HCT116 (cell line): ENCODE results near the gene FGF18. TPM values are rescaled to one million over a fixed set of nuclear protein-coding genes. Genes with fewer than 3 reads are reported as not detected.

Experiments
- ATAC-seq: fragments of 200-7000 bp; cut with Tn5 transposase; 2 replicates; pipeline ENCODE4 v1.9.1; 2020; ENCODE audit warnings: mild to moderate bottlenecking, moderate library complexity
- BruUV-seq: library from RNA; stranded (reverse); fragments of 400-500 nt; replicated peaks from 2 replicates; lab custom pipeline; 2021; lab: Mats Ljungman, UMichigan
- CTCF ChIA-PET: fragments of 300-600 bp; sonication (Branson Sonifier 250); formaldehyde crosslinking; loops from one replicate; lab custom pipeline; 2021; ENCODE audit warnings: antibody characterized with exemption; lab: Charles Lee
- POLR2A ChIA-PET: fragments of 300-600, 350-600 bp; sonication (Branson Sonifier 250); formaldehyde crosslinking; loops from one replicate; lab custom pipeline; 2021; ENCODE audit warnings: antibody characterized with exemption; lab: Charles Lee
- RAD21 ChIA-PET, 2 experiments: fragments of 300-600 bp; sonication (Branson Sonifier 250); formaldehyde crosslinking; loops; one replicate each; lab custom pipeline; 2023; ENCODE audit warnings: low total read pairs in 2 of 2; ENCODE audit not compliant: uncharacterized antibody in 2 of 2, unreplicated experiment in 2 of 2, low non-redundant PET in 1 of 2; lab: Charles Lee
- DNase-seq: peaks from one replicate; pipeline ENCODE4 v3.0.0-alpha.2; 2010; ENCODE audit warnings: low read depth, low spot score
- H2AFZ ChIP-seq: fragments of 200-600 bp; shearing (Covaris generic), sonication (generic); 2 replicates; pipeline ENCODE4 v1.6.1; 2017; ENCODE audit warnings: low read depth, mixed run types, mixed read lengths, antibody characterized with exemption, low read length; ENCODE audit not compliant: poor library complexity, severe bottlenecking
- H3K27ac ChIP-seq: 2 replicates; pipeline ENCODE4 v1.5.1; 2012; ENCODE audit warnings: low read depth, low read length
- H3K27me3 ChIP-seq: fragments of 200-600 bp; sonication (generic); 2 replicates; pipeline ENCODE4 v1.6.1; 2016; ENCODE audit warnings: mixed run types, low read length, mixed read lengths; ENCODE audit not compliant: insufficient read depth
- H3K36me3 ChIP-seq, 2 experiments: fragments of 200-500 bp in 1 of 2; fragments of 200-600 bp in 1 of 2; sonication (Bioruptor generic) in 1 of 2; sonication (generic) in 1 of 2; 2 replicates each; pipeline versions ENCODE4 v1.5.1 to v1.6.1; 2014 to 2016; ENCODE audit warnings: low read length in 2 of 2, inconsistent platforms in 1 of 2, mixed read lengths in 1 of 2, mixed run types in 1 of 2; ENCODE audit not compliant: insufficient read depth in 2 of 2, control insufficient read depth in 1 of 2
- H3K4me1 ChIP-seq, 2 experiments: fragments of 200-600 bp in 1 of 2; sonication (generic) in 1 of 2; 2 replicates each; pipeline versions ENCODE4 v1.5.1 to v1.6.1; 2012 to 2017; ENCODE audit warnings: low read length in 2 of 2, inconsistent platforms in 1 of 2, mild to moderate bottlenecking in 1 of 2, mixed read lengths in 1 of 2, mixed run types in 1 of 2, moderate library complexity in 1 of 2; ENCODE audit not compliant: insufficient read depth in 2 of 2, control insufficient read depth in 1 of 2
- H3K4me2 ChIP-seq: fragments of 200-600 bp; sonication (generic); 2 replicates; pipeline ENCODE4 v1.6.1; 2017; ENCODE audit warnings: mixed run types, low read length, mixed read lengths
- H3K4me3 ChIP-seq, 2 experiments: fragments of 200-600 bp in 1 of 2; sonication (generic) in 1 of 2; replicated peaks in 1 of 2; 2 replicates each; pipeline ENCODE4 v1.5.1; 2011 to 2016; ENCODE audit warnings: low read length in 2 of 2, control low read depth in 1 of 2, low read depth in 1 of 2, mild to moderate bottlenecking in 1 of 2, mixed read lengths in 1 of 2, mixed run types in 1 of 2
- H3K79me2 ChIP-seq: fragments of 200-600 bp; sonication (generic); 2 replicates; pipeline ENCODE4 v1.6.1; 2017; ENCODE audit warnings: mild to moderate bottlenecking, mixed run types, low read length, moderate library complexity, mixed read lengths; ENCODE audit not compliant: insufficient read depth
- H3K9ac ChIP-seq: fragments of 200-600 bp; sonication (generic); 2 replicates; pipeline ENCODE4 v1.6.1; 2016; ENCODE audit warnings: low read length, mixed read lengths
- H3K9me2 ChIP-seq: fragments of 200-600 bp; sonication (generic), shearing (Covaris generic); 2 replicates; pipeline ENCODE4 v1.6.1; 2017; ENCODE audit warnings: mixed run types, mild to moderate bottlenecking, moderate library complexity; ENCODE audit not compliant: insufficient read depth
- H3K9me3 ChIP-seq, 2 experiments: fragments of 200-500 bp in 1 of 2; fragments of 200-600 bp in 1 of 2; sonication (Bioruptor generic) in 1 of 2; sonication (generic) in 1 of 2; 2 replicates each; pipeline ENCODE4 v1.6.1; 2014 to 2017; ENCODE audit warnings: low read length in 2 of 2, mixed read lengths in 2 of 2, inconsistent platforms in 1 of 2, low read depth in 1 of 2, mild to moderate bottlenecking in 1 of 2, mixed run types in 1 of 2, moderate library complexity in 1 of 2; ENCODE audit not compliant: control insufficient read depth in 1 of 2, insufficient read depth in 1 of 2
- H4K20me1 ChIP-seq: fragments of 200-600 bp; sonication (generic), shearing (Covaris generic); 2 replicates; pipeline ENCODE4 v1.6.1; 2017; ENCODE audit warnings: mixed run types, mild to moderate bottlenecking, moderate library complexity; ENCODE audit not compliant: insufficient read depth
- CEBPB ChIP-seq: IDR thresholded peaks from 2 replicates; pipeline ENCODE4 v1.6.1; 2012; ENCODE audit warnings: low read depth
- EZH2phosphoT487 ChIP-seq: fragments of 200-600 bp; IDR thresholded peaks from 2 replicates; pipeline ENCODE4 v1.6.1; 2018; ENCODE audit warnings: antibody characterized with exemption, borderline replicate concordance
- FOSL1 ChIP-seq: IDR thresholded peaks from 2 replicates; pipeline ENCODE4 v1.6.1; 2012; ENCODE audit warnings: low read depth
- JUND ChIP-seq: IDR thresholded peaks from 2 replicates; pipeline ENCODE4 v1.6.1; 2012
- POLR2A ChIP-seq: IDR thresholded peaks from 2 replicates; pipeline ENCODE4 v1.7.0; 2011; ENCODE audit warnings: borderline replicate concordance; ENCODE audit not compliant: insufficient read depth, insufficient read length; ENCODE audit errors: extremely low read depth
- RAD21 ChIP-seq: IDR thresholded peaks from 2 replicates; pipeline ENCODE4 v1.6.1; 2012; ENCODE audit warnings: low read depth, mild to moderate bottlenecking
- SP1 ChIP-seq: IDR thresholded peaks from 2 replicates; pipeline ENCODE4 v1.6.1; 2012; ENCODE audit warnings: low read depth
- TCF7L2 ChIP-seq: IDR thresholded peaks from 2 replicates; pipeline ENCODE4 v1.7.0; 2011; ENCODE audit warnings: borderline replicate concordance, inconsistent platforms; ENCODE audit not compliant: insufficient read depth, insufficient read length; ENCODE audit errors: extremely low read depth
- YY1 ChIP-seq: IDR thresholded peaks from 2 replicates; pipeline ENCODE4 v1.6.1; 2011; ENCODE audit warnings: low read length, low read depth, moderate library complexity, mild to moderate bottlenecking; ENCODE audit not compliant: insufficient replicate concordance; ENCODE audit errors: extremely low read depth
- ZFX ChIP-seq: fragments of 450-650 bp; IDR thresholded peaks from 2 replicates; pipeline ENCODE4 v1.6.1; 2017
- ZNF274 ChIP-seq: fragments of 200-500 bp; sonication (Bioruptor generic); IDR thresholded peaks from 2 replicates; pipeline ENCODE4 v1.6.1; 2014; ENCODE audit warnings: mild to moderate bottlenecking, low read depth, low read length, inconsistent platforms
- intact Hi-C: fragments of 100-400 bp; cut with micrococcal nuclease; formaldehyde crosslinking; loops from 2 replicates; pipeline ENCODE4 v1.10.0; 2022
- total RNA-seq: library from RNA; stranded (reverse); gene quantifications from one replicate; pipeline ENCODE4 v1.2.1, GENCODE V29; 2021; ENCODE audit not compliant: unreplicated experiment
- TF ChIP-seq, protein P1 (sequence below): IDR thresholded peaks from 2 replicates; pipeline ENCODE4 v1.6.1; 2011; ENCODE audit warnings: mild to moderate bottlenecking, low read length, moderate library complexity; ENCODE audit not compliant: insufficient replicate concordance; ENCODE audit errors: extremely low read depth
- TF ChIP-seq, protein P2 (sequence below): IDR thresholded peaks from 2 replicates; pipeline ENCODE4 v1.6.1; 2012; ENCODE audit warnings: low read depth
- TF ChIP-seq, protein P3 (sequence below): IDR thresholded peaks from 2 replicates; pipeline ENCODE4 v1.6.1; 2012

Gene FGF18
- total RNA-seq, 1 experiment from 2014 or later, result 0.96 TPM

DNA sequence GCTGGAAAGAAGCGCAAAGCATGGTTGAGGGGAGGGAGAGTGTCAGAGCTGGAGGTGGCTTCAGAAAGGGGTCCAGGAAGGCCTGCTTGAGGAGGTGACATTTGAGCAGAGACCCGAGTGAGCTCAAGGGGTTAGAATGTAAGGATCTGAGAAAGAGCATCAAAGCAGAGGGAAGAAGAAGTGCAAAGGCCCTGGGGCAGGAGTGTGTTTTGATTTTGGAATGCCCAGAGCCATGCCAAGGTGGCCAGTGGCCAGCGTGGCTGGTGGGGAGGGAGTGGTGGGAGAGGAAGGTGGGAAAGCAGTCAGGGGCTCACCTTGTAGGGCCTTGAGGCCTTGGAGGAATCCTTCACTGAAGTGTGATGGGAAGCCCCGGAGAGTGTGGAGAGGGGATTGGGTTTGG is 15.4 kb downstream of the FGF18 start:
- Histone ChIP-seq H3K4me1 (no peaks in the 10 kb centered on the region), H4K20me1 (no peaks in the 10 kb centered on the region), H3K9ac (no peak overlapping the region), H3K79me2 (no peaks in the 10 kb centered on the region), H3K27ac (no peak overlapping the region), H3K36me3 (no peaks in the 10 kb centered on the region), H3K9me2 (no peaks in the 10 kb centered on the region), H3K9me3 (no peaks in the 10 kb centered on the region), H3K4me2 (no peak overlapping the region), H2AFZ (no peak overlapping the region), H3K27me3 (no peaks in the 10 kb centered on the region), H3K4me3 (no peak overlapping the region)
- no peak for ATAC-seq
- ChIA-PET POLR2A (no interaction called here), RAD21 (no interaction called here), CTCF (no interaction called here)
- TF ChIP-seq, protein P1, sequence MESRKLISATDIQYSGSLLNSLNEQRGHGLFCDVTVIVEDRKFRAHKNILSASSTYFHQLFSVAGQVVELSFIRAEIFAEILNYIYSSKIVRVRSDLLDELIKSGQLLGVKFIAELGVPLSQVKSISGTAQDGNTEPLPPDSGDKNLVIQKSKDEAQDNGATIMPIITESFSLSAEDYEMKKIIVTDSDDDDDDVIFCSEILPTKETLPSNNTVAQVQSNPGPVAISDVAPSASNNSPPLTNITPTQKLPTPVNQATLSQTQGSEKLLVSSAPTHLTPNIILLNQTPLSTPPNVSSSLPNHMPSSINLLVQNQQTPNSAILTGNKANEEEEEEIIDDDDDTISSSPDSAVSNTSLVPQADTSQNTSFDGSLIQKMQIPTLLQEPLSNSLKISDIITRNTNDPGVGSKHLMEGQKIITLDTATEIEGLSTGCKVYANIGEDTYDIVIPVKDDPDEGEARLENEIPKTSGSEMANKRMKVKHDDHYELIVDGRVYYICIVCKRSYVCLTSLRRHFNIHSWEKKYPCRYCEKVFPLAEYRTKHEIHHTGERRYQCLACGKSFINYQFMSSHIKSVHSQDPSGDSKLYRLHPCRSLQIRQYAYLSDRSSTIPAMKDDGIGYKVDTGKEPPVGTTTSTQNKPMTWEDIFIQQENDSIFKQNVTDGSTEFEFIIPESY, result no peak
- TF ChIP-seq FOSL1, result no peak
- no peak for TF ChIP-seq CEBPB
- no peak for TF ChIP-seq ZFX
- TF ChIP-seq RAD21, result no peak
- TF ChIP-seq, protein P2, sequence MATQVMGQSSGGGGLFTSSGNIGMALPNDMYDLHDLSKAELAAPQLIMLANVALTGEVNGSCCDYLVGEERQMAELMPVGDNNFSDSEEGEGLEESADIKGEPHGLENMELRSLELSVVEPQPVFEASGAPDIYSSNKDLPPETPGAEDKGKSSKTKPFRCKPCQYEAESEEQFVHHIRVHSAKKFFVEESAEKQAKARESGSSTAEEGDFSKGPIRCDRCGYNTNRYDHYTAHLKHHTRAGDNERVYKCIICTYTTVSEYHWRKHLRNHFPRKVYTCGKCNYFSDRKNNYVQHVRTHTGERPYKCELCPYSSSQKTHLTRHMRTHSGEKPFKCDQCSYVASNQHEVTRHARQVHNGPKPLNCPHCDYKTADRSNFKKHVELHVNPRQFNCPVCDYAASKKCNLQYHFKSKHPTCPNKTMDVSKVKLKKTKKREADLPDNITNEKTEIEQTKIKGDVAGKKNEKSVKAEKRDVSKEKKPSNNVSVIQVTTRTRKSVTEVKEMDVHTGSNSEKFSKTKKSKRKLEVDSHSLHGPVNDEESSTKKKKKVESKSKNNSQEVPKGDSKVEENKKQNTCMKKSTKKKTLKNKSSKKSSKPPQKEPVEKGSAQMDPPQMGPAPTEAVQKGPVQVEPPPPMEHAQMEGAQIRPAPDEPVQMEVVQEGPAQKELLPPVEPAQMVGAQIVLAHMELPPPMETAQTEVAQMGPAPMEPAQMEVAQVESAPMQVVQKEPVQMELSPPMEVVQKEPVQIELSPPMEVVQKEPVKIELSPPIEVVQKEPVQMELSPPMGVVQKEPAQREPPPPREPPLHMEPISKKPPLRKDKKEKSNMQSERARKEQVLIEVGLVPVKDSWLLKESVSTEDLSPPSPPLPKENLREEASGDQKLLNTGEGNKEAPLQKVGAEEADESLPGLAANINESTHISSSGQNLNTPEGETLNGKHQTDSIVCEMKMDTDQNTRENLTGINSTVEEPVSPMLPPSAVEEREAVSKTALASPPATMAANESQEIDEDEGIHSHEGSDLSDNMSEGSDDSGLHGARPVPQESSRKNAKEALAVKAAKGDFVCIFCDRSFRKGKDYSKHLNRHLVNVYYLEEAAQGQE, result no peak
- TF ChIP-seq JUND, result no peak
- TF ChIP-seq EZH2phosphoT487, result no peak
- TF ChIP-seq ZNF274, result no peak
- no peak for TF ChIP-seq POLR2A
- TF ChIP-seq TCF7L2, result no peak
- TF ChIP-seq, protein P3, sequence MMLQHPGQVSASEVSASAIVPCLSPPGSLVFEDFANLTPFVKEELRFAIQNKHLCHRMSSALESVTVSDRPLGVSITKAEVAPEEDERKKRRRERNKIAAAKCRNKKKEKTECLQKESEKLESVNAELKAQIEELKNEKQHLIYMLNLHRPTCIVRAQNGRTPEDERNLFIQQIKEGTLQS, result no peak
- no peak for TF ChIP-seq YY1
- TF ChIP-seq SP1, result no peak
- intact Hi-C loops, result no loop called here
- no TSS peak for BruUV-seq
- DNase-seq, result no peak
